NCI-H2029 (cell line): Measurements from ENCODE around the gene KSR2.
"Not testable (repeated sequence)": the region's sequence is repeated elsewhere in the genome, so short reads cannot be mapped to it uniquely, and the experiment has no call there.

ENCODE experiments used
- DNase-seq: peaks from one replicate; lab custom pipeline; 2025; lab: John Stamatoyannopoulos, UW

KSR2 gene

GRCh38 chr12:117821480-117822175 is 147.2 kb downstream of the KSR2 start:
- DNase-seq = no peak

DNA sequence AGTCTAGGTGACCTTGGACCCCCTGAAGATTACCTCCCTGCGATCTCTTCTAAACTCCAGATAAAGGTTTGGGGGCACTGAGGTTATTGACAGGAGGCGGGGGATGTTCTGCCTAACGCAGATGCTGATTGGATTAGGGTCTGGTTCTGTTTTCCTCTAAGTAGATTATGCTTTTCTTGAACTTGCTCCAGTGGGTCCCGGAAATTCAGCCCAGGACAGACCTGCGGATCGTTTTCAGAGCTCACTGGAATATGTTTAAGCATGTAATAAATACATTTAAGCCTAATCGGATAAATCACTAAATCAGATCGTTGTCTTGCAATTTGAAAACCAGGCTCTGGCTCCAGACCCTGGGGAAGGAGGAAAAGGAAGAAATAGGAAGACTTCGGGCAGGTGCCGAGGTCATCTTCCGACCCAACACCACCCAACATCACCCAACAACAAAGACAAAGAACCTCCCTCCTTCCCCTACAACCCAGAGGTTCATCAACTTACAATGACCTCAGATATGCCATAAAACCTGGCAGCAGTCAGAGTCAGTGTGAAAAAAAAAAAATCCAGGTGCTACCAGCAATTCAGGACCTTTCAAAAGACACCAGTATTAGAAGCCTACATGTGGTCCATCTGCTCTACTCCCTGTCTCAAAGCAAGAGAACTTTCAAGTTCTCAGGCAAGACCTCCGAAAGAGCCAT is 148.4 kb downstream of the KSR2 start:
- DNase-seq = no peak

DNA sequence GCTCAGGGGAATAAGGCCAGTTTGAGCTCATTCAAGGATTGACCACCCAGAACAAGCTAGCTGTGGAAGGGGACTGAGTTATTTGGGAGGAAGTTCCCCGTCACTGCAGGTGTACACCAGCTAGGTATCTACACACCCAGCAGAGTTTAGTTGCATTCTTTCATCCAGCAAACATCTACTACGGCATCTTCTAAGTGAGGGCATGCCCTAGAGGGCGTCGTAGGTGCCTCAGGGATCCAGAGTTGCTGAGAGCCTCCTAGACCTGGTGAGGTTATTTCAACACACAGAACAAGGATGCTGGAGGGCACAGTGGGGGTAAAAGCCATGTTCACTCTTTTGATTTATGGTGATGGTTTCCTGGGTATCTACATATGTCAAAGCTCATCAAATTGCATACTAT is 149.6 kb downstream of the KSR2 start:
- no peak for DNase-seq

- DNase-seq = no peak
These were observed 150.4 kb downstream of the KSR2 start for GRCh38 chr12:117818400-117818799.

DNA sequence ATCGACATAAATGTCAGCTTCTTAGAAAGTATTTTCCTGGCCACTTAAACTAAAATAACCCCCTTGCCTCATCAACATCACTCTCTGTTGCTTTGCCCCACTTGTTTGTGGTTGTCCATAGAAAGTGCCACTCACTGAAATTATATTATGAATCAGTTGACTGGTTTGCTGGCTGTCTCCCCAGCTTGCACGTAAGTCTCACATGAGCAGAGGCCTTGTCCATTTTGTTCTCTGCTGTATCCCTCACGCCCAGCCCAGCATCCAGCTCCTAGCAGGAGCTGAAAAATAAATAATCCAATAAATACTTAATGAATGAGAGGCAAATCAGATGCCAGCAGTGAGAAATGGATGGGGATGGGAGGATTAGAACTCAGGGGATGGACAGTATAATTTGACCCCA is 159.3 kb downstream of the KSR2 start:
- no peak for DNase-seq

GRCh38 chr12:117807946-117808345 is 160.8 kb downstream of the KSR2 start:
- DNase-seq = no peak

GRCh38 chr12:117807355-117807754 is 161.4 kb downstream of the KSR2 start:
- DNase-seq = no peak

DNA sequence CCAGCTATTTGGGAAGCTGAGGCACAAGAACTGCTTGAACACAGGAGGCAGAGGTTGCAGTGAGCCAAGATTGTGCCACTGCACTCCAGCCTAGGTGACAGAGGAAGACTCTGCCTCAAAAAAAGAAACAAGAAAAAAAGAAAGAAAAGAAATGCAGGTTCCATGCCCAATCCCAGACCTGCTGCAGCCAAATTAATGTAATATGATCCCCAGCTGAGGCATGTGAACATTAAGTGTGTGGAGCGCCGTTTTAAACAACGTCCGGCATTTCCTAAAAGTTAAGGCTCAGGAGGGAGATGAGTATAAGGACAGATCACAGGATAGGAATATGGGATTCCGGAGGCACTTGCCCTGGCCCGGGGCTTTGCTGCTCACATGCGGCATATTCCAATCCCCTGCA is 162.9 kb downstream of the KSR2 start:
- no peak for DNase-seq

GRCh38 chr12:117803001-117803400 is 165.8 kb downstream of the KSR2 start:
- DNase-seq = no peak

GRCh38 chr12:117800711-117801110 is 168.1 kb downstream of the KSR2 start:
- not testable (repeated sequence) for DNase-seq

DNA sequence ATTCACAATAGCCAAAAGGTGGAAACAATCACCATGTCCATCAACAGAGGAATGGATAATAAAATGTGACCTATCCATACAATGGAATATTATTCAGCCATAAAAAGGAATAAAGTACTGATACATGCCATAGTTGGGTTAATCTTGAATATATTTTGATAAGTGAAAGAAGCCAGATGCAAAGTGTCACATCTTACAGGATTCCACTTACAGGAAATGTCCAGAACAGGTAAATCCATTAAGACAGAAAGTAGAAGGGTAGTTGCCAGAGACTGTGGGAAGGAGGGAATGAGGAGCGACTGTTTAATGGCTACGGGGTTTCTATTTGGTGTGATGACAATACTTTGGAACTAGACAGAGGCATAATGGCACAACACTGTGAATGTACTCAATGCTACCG is 171.6 kb downstream of the KSR2 start:
- DNase-seq = no peak

DNA sequence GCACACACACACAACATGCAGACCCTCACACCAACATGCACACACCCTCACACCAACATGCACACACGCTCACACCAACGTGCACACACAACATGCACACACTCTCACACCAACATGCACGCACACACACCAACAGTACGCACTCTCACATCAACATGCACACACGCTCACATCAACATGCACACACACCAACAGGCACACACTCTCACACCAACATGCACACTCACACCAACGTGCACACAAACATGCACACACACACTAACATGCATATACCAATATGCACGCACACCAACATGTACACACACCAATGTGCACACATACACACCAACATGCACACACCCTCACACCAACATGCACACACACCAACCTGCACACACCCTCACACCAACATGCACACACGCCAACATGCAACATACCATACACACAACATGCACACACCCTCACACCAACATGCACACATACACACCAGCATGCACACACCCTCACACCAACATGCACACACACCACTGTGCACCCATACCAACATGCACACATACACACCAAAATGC is 175.8 kb downstream of the KSR2 start:
- no peak for DNase-seq

DNA sequence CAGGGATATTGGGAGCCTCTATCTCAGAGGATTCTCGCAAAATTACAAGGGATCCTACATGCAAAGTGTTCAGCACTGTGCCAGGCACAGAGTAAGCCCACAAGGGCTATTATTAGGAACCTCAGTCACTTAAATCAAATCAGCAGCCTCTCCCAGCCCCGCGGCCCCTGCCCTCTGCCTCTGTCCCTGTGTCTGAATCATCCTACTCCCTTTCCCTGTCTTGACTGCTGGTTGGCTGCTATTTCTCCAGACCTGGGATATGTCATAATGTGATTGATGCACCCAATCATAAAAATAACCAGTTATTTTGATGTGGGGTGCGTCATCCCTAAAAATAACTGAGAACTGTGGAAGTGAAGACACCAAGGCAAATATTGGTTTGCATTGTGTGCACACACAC is 176.3 kb downstream of the KSR2 start:
- DNase-seq = no peak

GRCh38 chr12:117790948-117791347 is 177.8 kb downstream of the KSR2 start:
- DNase-seq = no peak

- DNase-seq = no peak
These were observed 178.6 kb downstream of the KSR2 start for GRCh38 chr12:117790198-117790597.

GRCh38 chr12:117789195-117789912 is 179.4 kb downstream of the KSR2 start:
- DNase-seq = no peak

DNA sequence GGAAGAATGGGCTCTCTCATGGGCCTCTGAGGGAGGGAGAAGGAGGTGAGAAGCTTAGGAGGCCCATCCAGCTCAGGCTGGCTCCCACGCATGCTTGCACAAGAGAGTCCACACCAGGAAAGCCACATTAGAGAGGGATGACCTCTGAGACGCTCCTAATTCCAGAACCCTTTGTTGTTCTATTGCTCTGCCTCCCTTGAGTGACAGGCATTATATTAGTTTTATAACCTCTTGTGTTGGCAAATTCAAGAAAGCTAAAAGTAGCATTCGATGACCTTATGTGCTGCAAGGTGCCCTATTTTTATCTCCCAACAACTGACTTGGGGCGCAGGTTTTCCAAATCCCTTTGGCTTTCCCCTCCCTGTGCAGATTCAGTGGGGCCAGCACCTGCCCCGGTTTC is 190.1 kb downstream of the KSR2 start:
- DNase-seq = no peak

DNA sequence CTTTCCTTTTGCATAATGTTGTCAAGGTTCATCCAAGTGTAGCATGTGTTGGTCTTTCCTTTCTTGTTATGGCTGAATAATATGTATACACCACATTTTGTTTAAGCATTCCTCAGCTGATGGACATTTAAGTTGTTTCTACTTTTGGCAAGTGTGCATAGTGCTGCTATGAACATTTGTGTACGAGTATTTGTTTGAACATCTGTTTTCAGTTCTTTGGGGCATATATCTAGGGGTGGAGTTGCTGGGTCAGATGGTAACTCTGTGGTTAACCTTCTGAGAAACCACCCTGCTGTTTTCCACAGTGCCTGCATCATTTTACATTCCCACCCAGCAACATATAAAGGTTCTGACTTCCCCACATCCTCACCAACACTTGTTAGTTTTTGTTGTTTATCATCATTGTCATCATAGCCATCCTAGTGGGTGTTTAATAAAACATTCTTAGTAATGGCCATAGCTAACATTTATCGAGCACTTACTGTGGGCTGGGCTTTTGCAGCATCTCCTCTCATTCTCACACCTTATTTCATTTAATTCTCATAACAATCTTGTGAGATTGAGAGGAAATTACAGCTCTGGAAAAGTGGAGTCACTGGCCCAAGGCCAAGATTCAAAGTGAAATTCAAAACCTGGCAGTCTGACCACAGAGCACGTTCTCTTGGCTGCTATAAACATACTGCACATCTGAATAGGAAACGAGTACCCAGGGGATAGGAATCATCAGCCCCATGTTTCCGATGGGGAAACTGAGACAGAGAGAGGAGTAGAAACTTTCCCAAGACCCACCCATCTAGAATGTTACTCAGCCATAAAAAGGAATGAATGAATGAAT is 193.6 kb downstream of the KSR2 start:
- DNase-seq = no peak

DNA sequence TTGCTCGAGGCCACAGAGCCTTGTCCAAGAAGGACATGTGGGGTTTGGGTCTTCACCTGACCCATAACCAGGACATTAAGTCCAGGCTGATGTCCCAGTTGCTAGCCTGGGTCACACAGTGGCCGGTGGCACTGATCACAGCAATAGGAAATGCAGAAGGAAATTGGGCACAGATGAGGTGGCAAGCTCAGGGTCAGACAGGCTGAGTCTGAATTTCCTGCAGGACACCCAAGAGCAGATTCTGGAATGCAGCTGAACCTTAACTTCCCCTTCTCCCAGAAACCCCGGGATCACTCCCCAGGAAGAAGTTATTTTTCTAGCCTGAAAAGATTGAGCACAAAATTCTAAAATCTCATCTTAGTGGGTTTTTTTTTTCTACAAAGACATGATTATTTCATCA is 199.9 kb downstream of the KSR2 start:
- no peak for DNase-seq

GRCh38 chr12:117766008-117766407 is 202.8 kb downstream of the KSR2 start:
- no peak for DNase-seq

DNA sequence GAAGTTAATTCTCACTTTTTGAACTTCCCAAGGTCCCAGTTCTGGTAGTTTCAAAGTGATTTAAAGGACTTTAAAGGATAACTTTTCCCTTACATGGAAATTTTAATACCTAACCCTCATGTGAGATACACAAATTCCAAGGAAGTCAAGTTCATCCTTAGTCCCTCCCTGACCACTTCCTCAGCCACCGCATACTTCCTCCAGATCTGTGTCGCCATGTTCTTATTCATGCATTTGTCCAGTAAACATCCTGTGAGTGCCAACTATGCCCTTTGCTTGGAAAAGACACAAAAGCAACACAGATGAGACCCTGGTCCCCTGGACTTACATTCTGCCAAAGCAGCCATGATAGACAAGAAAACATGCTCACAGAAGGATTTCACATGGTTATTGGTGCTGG is 206.6 kb downstream of the KSR2 start:
- DNase-seq = no peak

DNA sequence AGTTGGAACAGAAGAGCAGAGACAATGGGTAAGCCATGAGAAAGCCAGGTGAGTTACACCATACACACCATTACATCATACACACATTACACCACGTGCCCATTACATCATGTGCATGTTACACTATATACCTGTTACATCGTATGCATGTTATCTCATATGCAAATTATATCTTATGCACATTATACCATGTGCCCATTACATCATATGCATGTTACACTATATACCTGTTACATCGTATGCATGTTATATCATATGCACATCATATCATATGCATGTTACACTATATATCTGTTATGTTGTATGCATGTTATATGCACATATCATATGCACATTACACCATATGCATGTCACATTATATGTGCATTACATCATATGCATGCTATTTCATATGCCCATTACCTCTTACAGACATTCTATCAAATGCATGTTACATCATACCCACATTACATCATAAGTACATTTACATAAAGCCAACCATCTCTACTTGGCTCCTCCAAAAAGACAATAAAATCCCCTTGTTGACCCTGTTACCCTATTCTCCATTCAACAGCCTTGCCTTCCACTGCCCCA is 207.2 kb downstream of the KSR2 start:
- DNase-seq = no peak
